EL (cell line): ENCODE results near the gene ADGRG4.

Experiments
- DNase-seq: peaks from one replicate; pipeline ENCODE4 v3.0.0-alpha.2; 2016

The ADGRG4 gene

DNA sequence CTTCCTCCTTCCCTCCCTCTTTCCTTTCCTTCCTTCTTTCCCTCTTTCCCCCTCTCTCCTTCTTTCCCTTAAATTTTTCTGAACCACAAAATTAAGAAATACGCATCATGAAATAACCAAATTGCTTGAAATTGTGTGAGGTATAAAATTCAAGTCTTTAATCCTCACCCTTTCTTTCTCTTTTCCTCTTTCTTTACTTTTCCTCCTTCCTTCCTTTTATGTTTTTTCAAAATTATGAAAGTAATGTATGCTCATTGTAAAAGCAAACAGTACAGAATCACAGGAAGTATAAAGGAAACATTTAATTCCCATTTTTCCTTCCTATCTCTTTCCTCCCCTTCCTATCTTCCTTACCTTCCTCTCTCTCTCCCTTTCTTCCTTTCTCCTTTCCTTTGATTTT, 5.4 kb downstream of the ADGRG4 start:
- no peak for DNase-seq

DNA sequence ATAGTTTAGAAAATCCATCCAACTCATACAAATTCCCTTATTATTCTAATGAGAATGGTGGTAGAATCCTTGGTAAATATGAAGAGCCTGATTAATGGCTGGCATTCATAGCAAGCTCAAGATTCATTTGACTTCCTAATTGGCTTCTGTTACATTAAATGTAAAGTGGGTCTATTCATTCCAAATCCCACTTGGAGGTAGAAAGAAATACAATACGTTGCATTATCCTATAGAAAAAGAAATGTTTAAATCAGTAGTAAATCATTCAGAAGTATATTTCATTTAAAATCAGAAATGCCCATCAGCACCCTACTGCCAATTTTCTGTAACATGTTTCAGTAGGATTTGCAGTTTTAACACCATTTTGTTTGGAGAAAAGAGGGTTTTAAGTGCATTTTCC, 6.7 kb downstream of the ADGRG4 start:
- no peak for DNase-seq

DNA sequence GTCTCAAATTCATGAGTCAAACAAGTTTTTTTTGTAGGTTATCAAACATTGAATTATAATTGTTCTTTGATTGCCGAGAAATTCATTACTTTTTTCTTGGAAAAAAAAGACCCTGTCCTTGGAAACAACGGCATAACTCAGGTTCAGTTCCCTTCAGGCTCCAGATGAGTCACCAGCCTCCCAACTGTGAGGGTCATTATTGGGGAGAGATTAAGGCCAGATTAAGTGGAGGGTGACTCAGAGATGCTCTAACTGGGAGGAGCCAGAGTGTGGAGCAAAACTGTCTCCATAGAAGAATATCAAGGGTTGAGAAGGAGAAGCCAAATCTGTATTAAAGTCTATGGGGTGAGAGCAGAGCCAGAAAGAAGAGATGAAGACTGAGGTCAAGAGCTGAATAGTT, 9.6 kb downstream of the ADGRG4 start:
- DNase-seq, result peak; percentile 70

DNA sequence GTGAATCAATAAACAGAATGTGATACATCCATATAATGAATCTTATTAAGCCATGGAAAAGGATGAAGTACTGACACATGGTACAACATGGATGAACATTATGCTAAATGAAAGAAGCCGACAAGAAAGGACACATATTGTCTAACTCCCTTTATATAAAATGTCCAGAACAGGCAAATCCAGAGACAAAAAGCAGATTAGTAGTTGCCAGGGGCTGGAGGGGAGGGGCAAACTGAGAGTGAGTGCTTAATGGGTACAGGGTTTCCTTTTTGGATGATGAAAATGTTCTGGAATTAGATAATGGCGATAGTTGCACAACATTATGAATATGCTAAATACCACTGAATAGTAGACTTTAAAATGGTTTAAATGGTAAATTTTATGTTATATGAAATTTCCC, 17.4 kb downstream of the ADGRG4 start:
- no peak for DNase-seq

DNA sequence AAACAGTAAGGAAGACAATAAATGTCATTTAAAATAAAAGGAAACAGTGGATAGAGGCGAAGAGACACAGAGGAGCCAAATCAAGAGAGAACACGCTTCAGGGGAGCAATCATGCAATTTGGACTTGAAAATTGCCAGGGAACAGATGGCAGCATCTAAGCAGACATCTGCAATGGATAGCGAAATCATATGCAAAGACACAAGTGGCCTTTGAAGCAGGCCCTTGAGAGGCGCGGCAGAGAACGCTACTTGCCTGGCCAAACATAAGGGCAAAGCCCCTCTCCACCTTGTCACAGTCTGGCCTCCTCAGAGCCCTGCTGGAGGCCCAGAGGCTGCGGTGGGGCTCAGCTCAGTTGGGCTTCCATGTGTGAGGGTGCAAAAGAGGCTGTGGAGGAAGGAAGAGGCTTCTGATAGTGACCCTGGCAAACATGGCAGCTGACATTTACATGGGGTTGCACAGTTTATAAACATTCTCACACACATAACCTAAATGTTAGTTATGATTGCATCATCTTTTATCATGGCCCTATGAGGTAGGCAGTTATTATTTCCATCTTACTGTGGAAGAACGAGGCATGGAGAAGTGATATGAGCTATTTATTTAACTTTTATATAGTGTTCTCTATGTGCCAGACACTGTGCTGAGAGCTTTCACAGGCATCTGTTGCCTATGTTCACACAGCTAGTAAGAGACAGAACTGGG, 18.3 kb downstream of the ADGRG4 start:
- no peak for DNase-seq

DNA sequence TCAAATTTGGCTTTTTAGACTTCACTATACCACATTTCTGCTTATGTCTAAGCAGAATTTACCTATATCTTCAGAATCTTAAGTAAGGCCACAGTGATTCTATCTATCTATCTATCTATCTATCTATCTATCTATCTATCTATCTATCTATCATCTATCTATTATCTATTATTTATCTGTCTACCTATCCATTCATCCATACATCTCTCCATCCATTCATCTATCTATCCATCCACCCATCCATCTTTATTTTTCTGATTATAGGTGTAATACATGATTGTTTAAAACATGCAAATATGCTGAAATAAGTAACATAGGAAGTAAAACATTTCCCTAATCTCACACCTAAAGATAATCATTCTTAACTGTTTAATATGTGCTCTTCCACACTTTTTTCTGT, 18.8 kb downstream of the ADGRG4 start:
- no peak for DNase-seq

DNA sequence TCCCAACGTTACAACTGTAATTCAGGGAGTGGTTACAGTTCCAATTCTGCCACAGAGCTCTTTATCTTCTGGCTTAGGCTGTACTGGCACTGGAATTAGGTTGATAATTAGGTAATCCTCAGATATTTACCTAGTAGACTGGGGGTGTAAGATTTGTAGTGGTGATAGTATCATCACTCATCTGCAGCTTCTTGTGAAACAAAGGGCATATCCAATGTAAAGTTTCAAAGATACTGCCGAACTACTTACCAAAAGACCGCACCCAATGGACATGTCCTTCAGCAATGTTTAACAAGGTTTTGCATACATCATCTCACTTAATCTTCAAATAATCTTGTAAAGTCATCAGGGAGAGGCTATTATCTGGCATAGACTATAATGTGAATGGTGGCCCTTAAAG, 20.8 kb downstream of the ADGRG4 start:
- no peak for DNase-seq

DNA sequence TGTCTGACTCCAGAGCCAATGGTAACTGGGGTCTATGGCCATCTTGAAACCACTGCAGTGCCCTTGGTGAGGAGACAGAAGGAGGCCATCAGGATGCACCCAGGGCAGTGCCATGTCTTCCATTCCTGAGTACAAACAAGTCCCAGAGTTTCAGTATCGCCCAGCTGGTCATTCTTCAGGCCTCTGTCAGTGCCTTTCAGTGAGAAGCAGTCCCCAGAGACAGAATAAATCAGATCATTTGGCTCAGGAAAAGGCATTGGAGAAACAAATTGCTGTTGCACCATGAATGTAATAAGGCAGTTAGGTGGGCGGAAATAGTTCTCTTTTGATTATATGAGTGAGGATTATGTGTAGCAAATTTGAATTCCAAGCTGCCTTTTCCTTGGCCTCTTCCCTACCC, 21.3 kb downstream of the ADGRG4 start:
- DNase-seq, result no peak

DNA sequence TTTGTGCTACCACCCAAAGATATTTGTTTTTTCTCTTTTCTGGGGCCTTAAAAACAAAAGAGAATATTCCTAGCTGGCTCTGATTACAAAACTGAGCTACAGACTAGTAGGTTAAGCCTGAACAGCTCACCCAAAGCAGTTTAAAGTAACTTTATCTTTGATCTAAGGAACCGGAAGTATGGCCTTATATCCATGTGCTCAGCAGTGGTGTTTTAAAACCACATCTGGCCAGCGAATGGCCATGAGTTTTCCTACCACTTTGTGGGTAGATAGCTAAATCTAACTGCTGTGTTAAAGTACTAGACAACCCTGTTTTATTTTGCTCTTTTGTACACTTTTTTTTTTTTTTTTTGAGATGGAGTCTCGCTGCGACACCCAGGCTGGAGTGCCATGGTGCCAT, 24.6 kb downstream of the ADGRG4 start:
- DNase-seq, result no peak

DNA sequence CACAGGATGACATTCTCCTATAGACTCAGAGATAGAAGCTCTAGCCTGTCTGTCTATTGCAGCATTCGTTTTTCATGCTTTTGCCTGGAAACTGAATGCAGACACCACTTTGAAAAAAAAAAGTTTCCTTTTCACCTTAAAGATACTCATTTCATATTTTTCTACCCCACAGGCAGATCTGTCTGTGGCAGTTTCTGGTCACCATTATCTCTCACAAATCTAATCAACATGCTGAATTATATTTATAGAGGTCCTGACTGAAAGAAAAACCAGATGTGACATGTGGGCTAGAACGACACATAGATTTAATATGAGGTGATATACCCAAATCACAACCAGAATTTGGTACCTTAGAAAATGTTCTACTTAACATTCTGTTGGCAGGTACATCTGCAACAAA, 28.2 kb downstream of the ADGRG4 start:
- DNase-seq, result no peak

DNA sequence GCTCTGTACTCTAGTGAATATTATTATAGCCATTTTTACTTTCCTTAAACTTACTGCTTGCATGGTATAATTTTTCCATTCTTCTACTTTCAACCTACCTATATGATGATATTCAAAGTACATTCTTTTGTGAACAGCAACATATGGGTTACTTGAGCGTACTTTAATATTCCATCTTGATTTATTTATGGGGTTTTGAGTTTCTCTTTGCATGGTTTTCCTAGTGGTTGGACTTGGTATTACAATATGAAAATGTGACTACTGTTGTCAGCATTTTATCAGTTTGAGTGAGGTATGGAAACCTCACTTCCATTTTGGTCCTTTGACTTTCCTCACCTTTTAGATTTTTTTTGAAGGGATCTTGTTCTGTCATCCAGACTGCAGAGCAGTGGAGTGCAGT, 35.9 kb downstream of the ADGRG4 start:
- DNase-seq, result no peak

DNA sequence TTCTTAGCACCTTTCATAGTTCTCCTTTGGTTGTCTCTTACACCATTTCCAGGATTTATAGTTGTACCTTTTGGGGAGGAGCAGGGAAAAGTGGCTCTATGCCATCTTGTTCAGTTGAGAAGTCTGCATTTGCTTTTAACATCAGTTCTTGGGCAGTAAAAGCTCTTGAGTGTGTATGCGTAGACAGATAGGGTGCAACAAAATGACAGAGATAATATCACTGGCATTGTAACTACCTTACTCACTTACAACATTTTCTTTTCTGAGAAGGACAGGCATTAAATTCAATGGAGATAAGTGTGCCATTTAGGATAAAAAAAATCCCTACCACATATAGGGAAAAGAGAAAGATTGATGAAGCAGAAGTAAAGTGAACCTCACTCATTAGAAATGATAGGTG, 38.9 kb downstream of the ADGRG4 start:
- no peak for DNase-seq

DNA sequence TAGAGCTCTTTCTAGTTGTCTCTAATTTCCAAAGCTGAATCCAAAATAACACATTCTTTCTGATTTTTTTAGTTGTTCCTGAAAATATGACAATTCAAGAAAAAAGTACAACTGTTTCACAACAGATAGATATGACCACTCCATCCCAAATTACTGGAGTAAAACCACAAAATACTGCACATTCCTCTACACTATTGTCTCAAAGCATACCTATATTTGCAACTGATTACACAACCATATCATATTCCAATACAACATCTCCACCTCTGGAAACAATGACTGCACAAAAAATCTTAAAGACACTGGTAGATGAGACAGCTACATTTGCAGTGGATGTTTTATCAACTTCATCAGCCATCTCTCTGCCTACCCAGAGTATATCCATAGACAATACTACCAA, 43.6 kb downstream of the ADGRG4 start:
- DNase-seq, result no peak

DNA sequence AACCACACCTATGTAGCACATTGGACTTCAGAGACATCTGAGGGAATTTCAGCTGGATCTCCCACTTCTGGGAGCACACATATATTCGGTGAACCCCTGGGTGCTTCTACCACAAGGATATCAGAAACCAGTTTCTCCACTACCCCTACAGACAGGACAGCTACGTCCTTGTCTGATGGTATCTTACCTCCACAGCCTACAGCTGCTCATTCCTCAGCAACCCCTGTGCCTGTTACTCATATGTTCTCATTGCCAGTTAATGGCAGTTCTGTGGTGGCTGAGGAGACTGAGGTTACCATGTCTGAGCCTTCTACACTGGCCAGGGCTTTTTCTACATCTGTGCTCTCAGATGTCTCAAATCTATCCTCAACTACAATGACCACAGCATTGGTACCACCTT, 45.7 kb downstream of the ADGRG4 start:
- no peak for DNase-seq

DNA sequence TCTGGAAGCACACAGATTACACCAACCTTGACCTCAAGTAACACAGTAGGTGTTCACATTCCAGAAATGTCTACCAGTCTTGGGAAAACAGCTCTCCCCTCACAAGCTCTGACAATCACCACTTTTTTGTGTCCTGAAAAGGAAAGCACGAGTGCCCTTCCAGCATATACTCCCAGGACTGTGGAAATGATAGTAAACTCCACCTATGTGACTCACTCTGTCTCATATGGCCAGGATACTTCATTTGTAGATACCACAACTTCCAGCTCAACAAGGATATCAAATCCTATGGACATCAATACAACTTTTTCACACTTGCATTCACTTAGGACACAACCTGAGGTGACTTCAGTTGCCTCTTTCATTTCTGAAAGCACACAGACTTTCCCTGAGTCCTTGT, 46.9 kb downstream of the ADGRG4 start:
- DNase-seq, result no peak

DNA sequence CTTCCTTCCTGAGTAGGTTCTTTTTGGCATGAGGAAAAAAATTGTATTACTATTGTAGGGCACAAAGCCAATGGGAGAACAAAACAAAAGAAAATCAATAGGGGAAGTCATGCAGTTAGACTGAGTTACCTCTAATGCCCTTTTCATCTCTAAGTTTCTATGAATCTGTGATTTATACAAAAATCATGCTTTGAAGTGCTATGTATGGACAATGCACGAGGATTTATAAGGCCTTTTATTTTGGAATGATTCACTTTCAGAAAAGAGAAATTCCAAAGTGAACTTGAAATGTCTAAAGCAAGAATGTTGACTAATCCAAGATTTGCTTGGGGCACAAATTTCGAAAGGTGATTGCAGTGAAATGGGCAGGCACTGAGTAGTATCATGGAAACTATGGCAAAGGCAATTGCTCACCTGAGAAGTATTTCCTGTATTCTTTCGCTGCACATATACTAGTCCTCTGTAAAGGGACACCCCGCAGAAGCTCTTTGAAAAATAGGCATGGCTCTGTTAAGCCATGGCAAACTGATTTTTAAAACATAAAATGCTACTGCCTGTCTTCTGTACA, 52.8 kb downstream of the ADGRG4 start:
- DNase-seq, result peak; percentile 21

DNA sequence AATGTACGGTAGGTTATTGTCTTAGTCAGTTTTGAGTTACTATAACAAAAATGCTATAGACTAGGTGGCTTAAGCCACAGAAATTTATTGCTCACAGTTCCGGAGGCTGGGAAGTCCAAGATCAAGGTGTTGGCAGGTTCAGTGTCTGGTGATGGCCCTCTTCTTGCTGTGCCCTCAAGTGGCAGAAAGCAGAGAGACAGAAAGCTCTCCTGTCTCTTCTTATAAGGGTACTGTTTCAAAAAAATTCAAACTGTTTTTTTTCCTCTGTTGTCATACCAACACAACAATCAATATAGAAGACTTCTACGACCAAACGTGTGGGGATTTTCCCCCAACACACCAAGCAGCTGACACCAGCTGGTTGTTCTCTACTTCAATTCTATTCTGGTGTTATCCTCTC, 53.4 kb downstream of the ADGRG4 start:
- no peak for DNase-seq

DNA sequence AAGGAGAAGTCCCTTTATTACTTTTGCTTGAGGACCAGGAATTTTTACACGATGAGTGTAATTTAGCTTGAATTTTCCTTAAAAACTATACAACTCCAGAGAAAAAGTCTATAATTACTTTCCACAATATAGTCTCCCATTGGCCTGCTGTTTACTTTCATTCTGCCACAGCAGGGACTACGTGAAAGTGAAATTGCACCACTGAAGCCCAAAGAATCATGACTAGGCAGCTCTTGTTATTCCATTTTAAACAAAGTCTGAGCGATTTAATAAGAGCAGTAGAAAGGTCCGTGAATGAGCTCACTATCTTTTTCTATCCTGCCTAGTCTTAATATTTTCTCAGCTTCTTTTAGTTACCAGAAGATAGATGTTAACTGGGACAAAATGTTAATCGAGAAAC, 68.6 kb downstream of the ADGRG4 start:
- no peak for DNase-seq

DNA sequence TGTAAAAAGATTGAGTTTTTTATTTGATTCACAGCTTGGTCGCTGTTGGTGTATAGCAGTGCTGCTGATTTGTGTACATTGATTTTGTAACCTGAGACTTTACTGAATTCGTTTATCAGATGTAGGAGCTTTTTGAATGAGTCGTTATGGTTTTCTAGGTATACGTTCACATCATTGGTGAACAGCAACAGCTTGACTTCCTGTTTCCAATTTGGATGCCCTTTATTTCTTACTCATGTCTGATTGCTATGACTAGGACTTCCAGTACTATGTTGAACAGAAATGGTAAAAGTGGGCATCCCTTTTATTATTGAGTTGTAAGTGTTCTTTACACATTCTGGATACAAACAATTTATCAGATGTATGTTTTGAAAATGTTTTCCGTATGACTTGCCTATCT, 76.0 kb downstream of the ADGRG4 start:
- DNase-seq, result no peak

DNA sequence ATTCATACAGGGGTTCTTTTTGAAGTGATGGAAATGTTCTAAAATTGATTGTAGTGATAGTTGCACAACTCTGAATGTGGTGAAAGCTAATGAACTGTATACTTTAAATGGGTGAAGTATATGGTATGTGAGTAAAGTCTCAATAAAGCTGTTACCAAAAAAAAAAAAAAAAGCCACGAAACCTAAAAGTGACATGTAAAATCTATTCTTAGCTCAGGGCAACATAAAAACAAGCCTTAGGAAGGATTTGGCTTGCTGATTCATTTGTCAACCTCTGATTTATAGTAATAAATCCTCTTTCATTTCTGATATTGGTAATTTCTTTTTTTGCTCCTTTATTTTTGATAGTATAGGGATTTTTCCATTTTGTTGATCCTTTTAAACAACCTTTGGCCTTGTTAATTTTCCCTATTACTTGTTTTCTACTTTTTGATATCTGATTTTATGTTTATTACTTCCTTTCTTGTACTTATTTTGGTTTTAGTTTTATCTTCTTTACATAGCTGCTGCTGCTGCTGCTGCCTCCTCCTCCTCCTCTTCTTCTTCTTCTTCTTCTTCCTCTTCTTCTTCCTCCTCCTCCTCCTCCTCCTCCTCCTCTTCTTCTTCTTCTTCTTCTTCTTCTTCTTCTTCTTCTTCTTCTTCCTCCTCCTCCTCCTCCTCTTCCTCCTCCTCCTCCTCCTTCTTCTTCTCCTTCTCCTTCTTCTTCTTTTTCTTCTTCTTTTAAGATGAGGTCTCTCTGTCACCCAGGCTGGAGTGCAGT, 79.4 kb downstream of the ADGRG4 start:
- DNase-seq, result no peak

DNA sequence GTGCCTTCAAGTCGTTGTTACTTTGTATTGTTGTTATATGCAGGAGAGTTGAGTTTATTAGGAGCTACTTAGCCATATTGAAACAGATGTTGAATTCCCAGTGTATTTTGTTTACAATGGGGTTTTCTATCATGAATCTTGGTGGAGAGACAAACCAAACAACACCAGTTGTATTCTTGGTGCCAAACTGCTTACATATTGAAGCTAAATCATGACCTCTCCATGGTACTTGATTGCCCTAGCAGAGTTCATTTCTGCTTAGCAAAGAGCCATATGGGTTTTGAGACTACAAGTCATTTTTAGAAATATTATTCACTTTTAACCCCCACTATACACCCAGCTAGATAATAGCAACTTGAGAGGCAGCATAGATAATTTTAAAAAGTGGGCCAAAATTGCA, 85.4 kb downstream of the ADGRG4 start:
- DNase-seq, result no peak

DNA sequence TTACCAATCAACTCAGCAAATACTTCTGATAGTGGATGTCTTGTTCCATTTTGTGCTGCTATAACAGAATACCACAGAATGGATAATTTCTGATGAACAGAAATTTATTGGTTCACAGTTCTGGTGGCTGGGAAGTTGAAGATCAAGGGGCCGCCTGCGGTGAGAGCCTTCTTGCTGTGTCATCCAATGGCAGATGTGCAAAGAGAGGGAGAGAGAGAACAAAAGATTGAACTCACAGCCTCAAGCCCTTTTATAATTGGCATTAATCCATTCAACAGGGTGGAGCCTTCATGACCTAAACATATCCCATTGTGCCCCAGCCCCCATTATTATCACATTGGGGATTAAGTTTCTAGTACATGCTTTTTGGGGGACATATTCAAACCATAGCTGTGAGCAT, 86.1 kb downstream of the ADGRG4 start:
- DNase-seq, result no peak

DNA sequence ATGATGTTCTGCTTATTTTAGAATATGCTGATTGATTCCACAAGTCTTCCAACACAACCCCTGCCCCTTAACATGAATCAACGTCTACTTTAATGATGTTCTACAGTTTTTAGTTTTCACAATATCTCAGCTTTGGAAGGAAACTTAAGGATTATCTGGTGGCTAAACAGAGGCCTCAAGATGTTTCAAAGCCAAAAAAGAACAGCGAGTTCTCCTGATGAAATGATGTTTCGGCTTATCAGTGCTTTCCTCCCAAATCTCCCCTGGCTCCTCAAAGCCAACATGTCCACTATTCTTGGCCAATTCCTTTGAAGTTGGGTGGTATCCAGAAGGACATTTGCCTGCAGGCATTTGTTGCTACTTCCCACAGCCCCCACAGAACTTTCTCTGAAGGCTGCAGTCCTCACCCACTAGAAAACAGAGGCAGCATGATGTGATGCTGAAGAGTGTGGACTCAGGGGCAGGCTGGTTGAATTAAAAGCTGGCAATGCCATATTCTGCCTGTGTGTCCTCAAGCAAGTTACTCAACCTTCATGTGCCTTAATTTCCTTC, 87.3 kb downstream of the ADGRG4 start:
- no peak for DNase-seq

DNA sequence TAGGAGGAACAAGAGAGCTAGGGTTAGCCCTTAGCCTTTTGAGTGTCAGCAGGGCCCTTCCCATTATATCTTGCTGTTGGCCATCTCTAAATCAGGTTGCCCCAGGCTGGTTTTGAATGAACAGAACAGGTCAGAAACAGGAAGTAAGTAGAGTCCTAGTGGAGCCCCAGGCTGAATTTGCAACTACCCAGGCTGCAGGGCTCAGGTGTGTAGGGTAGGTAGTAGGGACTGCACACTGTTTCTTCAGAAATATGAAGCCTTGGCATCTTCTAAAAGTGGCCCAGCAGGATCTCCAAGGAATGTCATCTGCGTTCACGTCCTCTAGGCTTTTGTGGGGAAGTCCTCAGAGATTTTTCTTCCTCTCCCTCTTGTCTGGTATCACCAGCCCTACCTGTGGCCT, 90.2 kb downstream of the ADGRG4 start:
- DNase-seq, result no peak
